ENCODE results near the gene ENTPD7. TPM values are rescaled to one million over a fixed set of nuclear protein-coding genes. Genes with fewer than 3 reads are reported as not detected.

The ENTPD7 gene
- total and polyA plus RNA-seq, 10 donors = 0.48 to 17.5 (median 11.8) TPM

GRCh38 chr10:99612167-99612831 lies 47.0 kb upstream of the ENTPD7 start:
- Histone ChIP-seq H3K4me1 (peaks cover 6 to 62% (median 36%) of the 10 kb centered on the region in 6 donors), H3K36me3 (peaks cover 0 to 84% (median 34%) of the 10 kb centered on the region in 6 donors), H3K27me3 (replicated peaks in 1 of 7) (no peaks in the 10 kb centered on the region), H3K9me3 (no peaks in the 10 kb centered on the region), H3K4me3 (no peak overlapping the region), H3K27ac (peak overlapping the region in 3 of 8 donors; percentile 0 to 31 (median 31))
- no peak for DNase-seq
- intact Hi-C loops (cut with DNase I; ENCODE audit: low total_unique reads) = loop anchor here (5.0 to 10.0 kb wide), 3 partner anchors 50 to 220 kb away; no protein-coding TSS in a partner anchor
- TF ChIP-seq POLR2AphosphoS5 (IDR thresholded peaks at IDR 0.05) = no peak
- peak; percentile 56 to 86 (median 78) for TF ChIP-seq CTCF (IDR thresholded peaks at IDR 0.05 in 8 of 11, conservative IDR thresholded peaks at IDR 0.05 in 3 of 11)
- 24 to 39% (median 32%) methylated on average over 7 of the region's 7 CpGs for WGBS, 5 donors

GRCh38 chr10:99615426-99615825 lies 43.9 kb upstream of the ENTPD7 start:
- intact Hi-C loops (cut with DNase I; ENCODE audit: low total_unique reads) = loop anchor here (5.0 to 10.0 kb wide), 2 partner anchors 99 to 178 kb away; no protein-coding TSS in a partner anchor
- TF ChIP-seq CTCF (IDR thresholded peaks at IDR 0.05 in 8 of 11, conservative IDR thresholded peaks at IDR 0.05 in 3 of 11) (no peak), POLR2AphosphoS5 (IDR thresholded peaks at IDR 0.05) (no peak), POLR2A (IDR thresholded peaks at IDR 0.05) (no peak)
- H3K4me1 ChIP-seq = peaks cover 21 to 86% (median 59%) of the 10 kb centered on the region in 6 donors
- H3K4me3 ChIP-seq = no peak overlapping the region
- WGBS, 5 donors = 37 to 62% (median 47%) methylated on average over 4 of the region's 4 CpGs
- H3K9me3 ChIP-seq = no peaks in the 10 kb centered on the region
- peaks cover 0 to 58% (median 26%) of the 10 kb centered on the region in 6 donors for H3K36me3 ChIP-seq
- no peaks in the 10 kb centered on the region for H3K27me3 ChIP-seq (replicated peaks in 1 of 7)
- no peak for DNase-seq
- peak overlapping the region in 1 of 8 donors; percentile 20 for H3K27ac ChIP-seq

GRCh38 chr10:99617696-99618095 lies 41.6 kb upstream of the ENTPD7 start:
- H3K4me3 ChIP-seq = peak overlapping the region in 5 of 8 donors; percentile 3 to 93 (median 85)
- peaks cover 27 to 77% (median 58%) of the 10 kb centered on the region in 6 donors for H3K4me1 ChIP-seq
- no peaks in the 10 kb centered on the region for H3K9me3 ChIP-seq
- WGBS, 5 donors = 38 to 50% (median 43%) methylated on average over 2 of the region's 2 CpGs
- DNase-seq = no peak
- intact Hi-C loops (cut with DNase I; ENCODE audit: low total_unique reads) = loop anchor here (5.0 to 10.0 kb wide), 2 partner anchors 97 to 180 kb away; no protein-coding TSS in a partner anchor
- TF ChIP-seq POLR2A (IDR thresholded peaks at IDR 0.05) (no peak), POLR2AphosphoS5 (IDR thresholded peaks at IDR 0.05) (no peak), CTCF (IDR thresholded peaks at IDR 0.05 in 8 of 11, conservative IDR thresholded peaks at IDR 0.05 in 3 of 11) (no peak)
- H3K36me3 ChIP-seq = peaks cover 0 to 37% (median 13%) of the 10 kb centered on the region in 6 donors
- peak overlapping the region in 7 of 8 donors; percentile 91 to 100 (median 99) for H3K27ac ChIP-seq
- no peaks in the 10 kb centered on the region for H3K27me3 ChIP-seq (replicated peaks in 1 of 7)
